Skeletal muscle satellite cell (primary cell): ENCODE data around the gene TECR.
"Not testable (repeated sequence)": the region's sequence is repeated elsewhere in the genome, so short reads cannot be mapped to it uniquely, and the experiment has no call there.

ENCODE experiments used
- H3K27me3 ChIP-seq: 2 replicates; pipeline ENCODE4 v1.7.0; 2013; ENCODE audit warnings: low read length; ENCODE audit not compliant: control insufficient read depth, insufficient read depth
- H3K36me3 ChIP-seq: 2 replicates; pipeline ENCODE4 v1.7.0; 2013; ENCODE audit warnings: mild to moderate bottlenecking, control low read depth, low read length; ENCODE audit not compliant: insufficient read depth
- H3K4me1 ChIP-seq: 2 replicates; pipeline ENCODE4 v1.7.0; 2013; ENCODE audit warnings: low read length; ENCODE audit not compliant: control insufficient read depth, insufficient read depth
- H3K4me2 ChIP-seq: 2 replicates; pipeline ENCODE4 v1.7.0; 2013; ENCODE audit warnings: mild to moderate bottlenecking, low read length
- H3K4me3 ChIP-seq: 2 replicates; pipeline ENCODE4 v1.7.0; 2013; ENCODE audit warnings: low read length
- H3K9ac ChIP-seq: 2 replicates; pipeline ENCODE4 v1.7.0; 2013; ENCODE audit warnings: mild to moderate bottlenecking, low read depth, low read length, moderate library complexity
- H3K9me3 ChIP-seq: replicated peaks from 2 replicates; pipeline ENCODE4 v1.7.0; 2013; ENCODE audit warnings: mild to moderate bottlenecking, control low read depth, low read length

Gene TECR

GRCh38 chr19:14496029-14496833 is 33.2 kb upstream of the TECR start, which contains the start of gene GIPC1:
Gene GIPC1, minus strand, starts transcription at chr19:14496127. Its CDS starts 13,151 bp downstream, at chr19:14482976.
- Histone ChIP-seq H3K4me1 (peaks cover 23% of the 10 kb centered on the region), H3K27me3 (no peaks in the 10 kb centered on the region), H3K9me3 (no peaks in the 10 kb centered on the region), H3K9ac (peak within 1 kb of the TSS; percentile 78), H3K4me2 (peak within 1 kb of the TSS; percentile 95), H3K36me3 (peaks cover 12% of the 10 kb centered on the region), H3K4me3 (peak within 1 kb of the TSS; percentile 83)

DNA sequence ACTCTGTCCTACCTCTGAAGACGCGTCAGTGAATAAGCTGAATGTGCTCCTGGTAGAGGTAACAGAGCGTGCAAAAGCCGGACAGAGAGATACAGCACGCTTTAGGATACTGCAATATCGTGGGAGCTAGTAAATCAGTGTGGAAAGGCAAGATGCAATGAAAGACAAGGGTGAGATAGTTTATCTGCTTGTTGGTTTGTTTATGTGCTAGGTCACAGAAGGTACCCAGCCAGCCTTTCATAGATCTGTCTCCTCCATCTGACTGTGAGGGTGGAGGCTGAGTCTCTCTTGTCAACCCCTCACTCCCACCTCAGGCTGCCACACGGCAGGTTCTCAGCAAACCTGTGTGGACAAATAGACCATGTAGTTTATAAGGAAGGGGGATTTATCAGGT is 32.6 kb upstream of the TECR start:
- Histone ChIP-seq H3K36me3 (peaks cover 6% of the 10 kb centered on the region), H3K4me2 (peak overlapping the region; percentile 81), H3K4me1 (peaks cover 23% of the 10 kb centered on the region), H3K9me3 (no peaks in the 10 kb centered on the region), H3K27me3 (no peaks in the 10 kb centered on the region), H3K4me3 (peak overlapping the region; percentile 66), H3K9ac (peak overlapping the region; percentile 55)

- no peak overlapping the region for H3K9ac ChIP-seq
- no peaks in the 10 kb centered on the region for H3K27me3 ChIP-seq
- peaks cover 24% of the 10 kb centered on the region for H3K4me1 ChIP-seq
- H3K36me3 ChIP-seq: peaks cover 3% of the 10 kb centered on the region
- H3K4me3 ChIP-seq: peak overlapping the region; percentile 66
- no peaks in the 10 kb centered on the region for H3K9me3 ChIP-seq
- peak overlapping the region; percentile 81 for H3K4me2 ChIP-seq
These were observed 32.0 kb upstream of the TECR start for GRCh38 chr19:14497228-14497921.

GRCh38 chr19:14502334-14503092 is 26.9 kb upstream of the TECR start:
- H3K4me1 ChIP-seq: peaks cover 32% of the 10 kb centered on the region
- no peaks in the 10 kb centered on the region for H3K36me3 ChIP-seq
- no peak overlapping the region for H3K9ac ChIP-seq
- no peak overlapping the region for H3K4me3 ChIP-seq
- no peaks in the 10 kb centered on the region for H3K27me3 ChIP-seq
- H3K9me3 ChIP-seq: no peaks in the 10 kb centered on the region
- no peak overlapping the region for H3K4me2 ChIP-seq

DNA sequence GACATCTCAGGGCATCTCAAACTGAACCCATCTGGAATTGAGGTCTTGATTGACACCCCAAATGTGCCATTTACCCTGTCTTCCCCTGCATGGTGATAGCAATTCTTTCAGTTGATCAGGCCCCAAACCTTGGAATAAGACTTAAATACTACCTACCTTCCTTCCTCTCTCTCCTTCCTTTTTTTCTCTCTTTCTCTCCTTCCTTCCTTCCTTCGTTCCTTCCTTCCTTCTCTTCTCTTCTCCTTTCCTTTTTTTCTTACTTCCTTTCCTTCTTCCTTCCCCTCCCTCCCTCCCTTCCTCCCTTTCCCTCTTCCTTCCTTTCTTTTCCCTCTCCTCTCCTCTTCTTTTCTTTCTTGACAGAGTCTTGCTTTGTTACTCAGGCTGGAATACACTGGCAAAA is 26.1 kb upstream of the TECR start:
- no peak overlapping the region for H3K4me3 ChIP-seq
- no peaks in the 10 kb centered on the region for H3K27me3 ChIP-seq
- no peak overlapping the region for H3K4me2 ChIP-seq
- H3K9me3 ChIP-seq: no peaks in the 10 kb centered on the region
- H3K36me3 ChIP-seq: no peaks in the 10 kb centered on the region
- peaks cover 36% of the 10 kb centered on the region for H3K4me1 ChIP-seq
- no peak overlapping the region for H3K9ac ChIP-seq

DNA sequence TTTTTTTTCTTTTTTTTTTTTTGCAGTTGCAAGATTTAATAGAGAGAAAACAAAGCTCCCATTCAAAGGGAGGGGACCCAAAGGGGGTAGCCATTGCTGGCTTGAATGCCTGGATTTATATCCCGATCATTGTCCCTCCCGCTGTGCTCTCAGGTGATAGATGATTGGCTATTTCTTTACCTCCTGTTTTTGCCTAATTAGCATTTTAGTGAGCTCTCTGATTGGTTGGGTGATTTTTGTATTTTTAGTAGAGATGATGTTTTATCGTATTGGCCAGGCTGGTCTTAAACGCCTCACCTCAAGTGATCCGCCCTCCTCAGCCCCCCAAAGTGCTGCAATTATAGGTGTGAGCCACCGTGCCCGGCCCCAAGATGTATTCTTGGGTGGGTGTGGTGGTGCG is 24.8 kb upstream of the TECR start:
- H3K9ac ChIP-seq, H3K36me3 ChIP-seq, H3K9me3 ChIP-seq, H3K4me2 ChIP-seq, H3K4me3 ChIP-seq, H3K27me3 ChIP-seq: not testable (repeated sequence)
- peaks cover 36% of the 10 kb centered on the region for H3K4me1 ChIP-seq

- peak overlapping the region; percentile 82 for H3K9ac ChIP-seq
- peak overlapping the region; percentile 4 for H3K4me3 ChIP-seq
- no peaks in the 10 kb centered on the region for H3K9me3 ChIP-seq
- H3K4me2 ChIP-seq: peak overlapping the region; percentile 59
- no peaks in the 10 kb centered on the region for H3K27me3 ChIP-seq
- peaks cover 47% of the 10 kb centered on the region for H3K4me1 ChIP-seq
- no peaks in the 10 kb centered on the region for H3K36me3 ChIP-seq
These were observed 23.7 kb upstream of the TECR start for GRCh38 chr19:14505488-14506239.

DNA sequence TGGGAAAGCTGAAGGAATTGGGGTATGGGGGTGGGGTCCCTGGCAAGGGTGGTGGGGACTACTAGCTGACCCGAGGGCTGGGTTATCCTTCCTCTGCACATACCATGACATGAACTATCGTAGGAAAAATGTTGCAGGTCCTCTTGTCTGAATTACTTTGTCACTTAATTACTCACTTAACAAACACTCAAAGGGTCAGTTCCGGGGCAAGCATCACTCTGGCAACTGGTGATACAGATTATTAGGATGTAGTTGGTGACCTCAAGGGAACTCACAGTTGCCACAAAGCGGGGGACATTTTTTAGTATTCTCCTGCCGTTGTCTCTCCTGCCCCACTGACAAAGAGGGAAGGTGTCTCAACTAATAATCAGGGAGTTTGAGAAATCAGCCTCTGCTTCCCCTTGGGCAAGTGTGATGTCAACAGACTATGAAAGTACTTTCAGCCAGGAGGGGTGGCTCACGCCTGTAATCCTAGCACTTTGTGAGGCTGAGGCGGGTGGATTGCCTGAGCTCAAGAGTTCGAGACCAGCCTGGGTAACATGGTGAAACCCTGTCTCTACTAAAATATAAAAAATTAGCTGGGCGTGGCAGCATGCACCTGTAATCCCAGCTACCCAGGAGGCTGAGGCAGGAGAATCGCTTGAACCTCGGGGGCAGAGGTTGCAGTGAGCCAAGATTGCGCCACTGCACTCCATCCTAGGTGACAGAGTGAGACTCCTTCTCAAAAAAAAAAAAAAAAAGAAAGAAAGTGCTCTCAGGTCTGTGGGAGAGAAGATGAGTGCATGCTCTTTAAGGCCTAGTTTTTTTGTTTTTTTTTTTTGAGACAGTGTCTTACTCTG is 21.5 kb upstream of the TECR start:
- no peak overlapping the region for H3K4me3 ChIP-seq
- H3K9me3 ChIP-seq: no peaks in the 10 kb centered on the region
- peaks cover 48% of the 10 kb centered on the region for H3K4me1 ChIP-seq
- H3K9ac ChIP-seq: peak overlapping the region; percentile 51
- no peaks in the 10 kb centered on the region for H3K36me3 ChIP-seq
- no peaks in the 10 kb centered on the region for H3K27me3 ChIP-seq
- no peak overlapping the region for H3K4me2 ChIP-seq

GRCh38 chr19:14510311-14511228 is 18.8 kb upstream of the TECR start:
- H3K9ac ChIP-seq: peak overlapping the region; percentile 66
- H3K4me2 ChIP-seq: peak overlapping the region; percentile 80
- H3K36me3 ChIP-seq: peaks cover 20% of the 10 kb centered on the region
- H3K27me3 ChIP-seq: no peaks in the 10 kb centered on the region
- H3K9me3 ChIP-seq: no peaks in the 10 kb centered on the region
- peak overlapping the region; percentile 64 for H3K4me3 ChIP-seq
- H3K4me1 ChIP-seq: peaks cover 47% of the 10 kb centered on the region

DNA sequence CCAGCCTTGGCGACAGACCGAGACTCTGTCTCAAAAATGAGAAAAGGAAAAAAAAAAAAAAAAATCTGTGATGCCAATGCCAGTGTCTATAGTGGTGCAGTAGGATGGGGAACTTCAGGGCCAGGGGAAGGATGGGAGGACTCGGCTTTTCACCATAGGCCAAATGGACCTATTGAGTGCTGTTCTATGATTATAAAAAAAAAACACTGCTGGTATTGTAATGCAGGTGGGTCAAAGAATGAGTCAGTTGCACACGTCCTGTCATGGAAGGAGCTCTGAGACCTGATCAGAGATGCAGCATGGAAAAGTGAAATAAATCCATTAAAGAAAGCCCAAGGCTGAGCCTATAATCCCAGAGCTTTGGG is 18.2 kb upstream of the TECR start:
- H3K27me3 ChIP-seq: no peaks in the 10 kb centered on the region
- H3K4me1 ChIP-seq: peaks cover 47% of the 10 kb centered on the region
- peaks cover 26% of the 10 kb centered on the region for H3K36me3 ChIP-seq
- no peak overlapping the region for H3K9ac ChIP-seq
- peak overlapping the region; percentile 41 for H3K4me3 ChIP-seq
- H3K9me3 ChIP-seq: no peaks in the 10 kb centered on the region
- peak overlapping the region; percentile 80 for H3K4me2 ChIP-seq
